GM18511 (cell line): Measurements from ENCODE around the gene RALGPS1.

ENCODE experiments used
- ATAC-seq: cut with Tn5 transposase; IDR thresholded peaks from one replicate; pipeline ENCODE4 v1.9.1; 2021; ENCODE audit warnings: mild to moderate bottlenecking, moderate library complexity; ENCODE audit not compliant: unreplicated experiment

The RALGPS1 gene

GRCh38 chr9:127149010-127149409, 234.4 kb downstream of the RALGPS1 start:
- ATAC-seq: no peak

GRCh38 chr9:127149463-127150390, 235.1 kb downstream of the RALGPS1 start:
- no peak for ATAC-seq

- ATAC-seq: no peak
Observed at GRCh38 chr9:127153501-127153900, 238.9 kb downstream of the RALGPS1 start.

- ATAC-seq: no peak
Observed at GRCh38 chr9:127154003-127154389, 239.4 kb downstream of the RALGPS1 start.

GRCh38 chr9:127154390-127155191, 240.0 kb downstream of the RALGPS1 start:
- ATAC-seq: peak; percentile 71

- ATAC-seq: no peak
Observed at GRCh38 chr9:127155314-127155960, 240.9 kb downstream of the RALGPS1 start.

GRCh38 chr9:127158786-127159324, 244.3 kb downstream of the RALGPS1 start:
- ATAC-seq: no peak

GRCh38 chr9:127159325-127159801, 244.8 kb downstream of the RALGPS1 start:
- ATAC-seq: no peak

GRCh38 chr9:127159949-127160610, 245.5 kb downstream of the RALGPS1 start:
- no peak for ATAC-seq

GRCh38 chr9:127161081-127161624, 246.6 kb downstream of the RALGPS1 start:
- no peak for ATAC-seq

- ATAC-seq: no peak
Observed at GRCh38 chr9:127162046-127162863, 247.7 kb downstream of the RALGPS1 start.

GRCh38 chr9:127162864-127163365, 248.3 kb downstream of the RALGPS1 start:
- ATAC-seq: no peak

- no peak for ATAC-seq
Observed at GRCh38 chr9:127163409-127163808, 248.8 kb downstream of the RALGPS1 start.

GRCh38 chr9:127165116-127165515, 250.5 kb downstream of the RALGPS1 start:
- ATAC-seq: no peak

- ATAC-seq: peak; percentile 6
Observed at GRCh38 chr9:127166111-127166510, 251.5 kb downstream of the RALGPS1 start.

GRCh38 chr9:127166651-127167524, 252.3 kb downstream of the RALGPS1 start:
- ATAC-seq: peak; percentile 68

- ATAC-seq: no peak
Observed at GRCh38 chr9:127167560-127168326, 253.2 kb downstream of the RALGPS1 start.
